HG02763 (cell line): ENCODE measurements around the gene TTC39B.

Source experiments
- ATAC-seq: cut with Tn5 transposase; IDR thresholded peaks from one replicate; pipeline ENCODE4 v1.9.1; 2021; ENCODE audit warnings: mild to moderate bottlenecking, moderate library complexity; ENCODE audit not compliant: unreplicated experiment

Gene TTC39B

DNA sequence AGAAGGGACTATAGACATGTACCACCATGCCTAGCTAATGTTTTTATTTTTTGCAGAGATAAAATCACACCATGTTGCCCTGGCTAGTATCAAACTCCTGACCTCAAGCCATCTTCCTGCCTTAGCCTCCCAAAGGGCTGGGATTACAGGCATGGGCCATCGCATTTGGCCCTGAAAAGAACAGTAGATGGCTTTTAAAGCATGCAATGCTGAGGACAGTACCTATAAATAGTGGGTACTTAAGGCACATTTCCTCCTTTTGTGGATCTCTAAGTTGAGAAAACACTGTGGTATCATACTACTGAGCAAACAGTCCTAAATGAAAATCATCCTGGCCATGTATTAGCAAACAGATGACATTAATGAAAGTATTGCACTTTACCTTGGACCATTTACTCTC is 119.4 kb downstream of the TTC39B start:
- ATAC-seq, result no peak

DNA sequence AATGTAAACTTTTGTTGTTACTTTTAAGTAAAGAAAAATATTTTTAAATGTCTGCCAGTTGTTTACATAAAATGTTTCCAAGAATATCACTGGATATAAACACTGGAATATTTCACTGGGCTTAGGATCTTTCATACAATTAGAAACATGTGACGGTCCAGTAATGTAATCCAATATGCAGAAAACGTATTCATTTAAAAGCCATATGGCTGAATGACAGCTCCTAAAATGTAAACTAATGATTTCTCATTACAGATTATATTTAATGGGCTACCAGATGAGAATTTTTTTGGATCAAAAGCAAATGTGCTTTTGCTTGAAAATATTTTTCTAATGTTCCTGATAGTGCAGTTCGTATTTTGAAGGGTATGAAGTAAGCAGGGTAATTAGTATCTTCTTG is 124.3 kb downstream of the TTC39B start:
- ATAC-seq, result no peak

GRCh38 chr9:15182101-15182551 is 124.9 kb downstream of the TTC39B start:
- no peak for ATAC-seq

GRCh38 chr9:15180124-15180523 is 126.9 kb downstream of the TTC39B start:
- no peak for ATAC-seq

GRCh38 chr9:15178631-15179030 is 128.4 kb downstream of the TTC39B start:
- ATAC-seq, result no peak

- no peak for ATAC-seq
Observed at GRCh38 chr9:15176836-15177235, 130.2 kb downstream of the TTC39B start.

DNA sequence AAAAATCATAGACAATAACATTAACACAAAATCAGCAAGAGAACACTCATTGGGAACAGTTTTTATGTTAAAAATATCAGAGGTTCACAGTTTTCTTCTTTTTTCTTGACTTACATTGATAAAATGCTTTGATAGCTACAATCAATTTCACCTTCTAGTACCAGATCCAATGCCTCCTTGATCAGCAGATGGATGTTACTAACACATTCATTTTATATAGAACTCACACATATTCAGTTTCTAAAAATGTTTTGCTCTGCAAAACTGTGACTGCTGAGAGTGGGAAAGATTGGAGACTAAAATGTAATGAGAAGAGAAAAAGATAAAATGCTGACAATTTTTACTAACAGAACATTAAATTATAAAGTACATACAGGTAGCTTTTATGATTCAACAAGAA is 143.1 kb downstream of the TTC39B start:
- no peak for ATAC-seq

- no peak for ATAC-seq
Observed at GRCh38 chr9:15161753-15162152, 145.3 kb downstream of the TTC39B start.

DNA sequence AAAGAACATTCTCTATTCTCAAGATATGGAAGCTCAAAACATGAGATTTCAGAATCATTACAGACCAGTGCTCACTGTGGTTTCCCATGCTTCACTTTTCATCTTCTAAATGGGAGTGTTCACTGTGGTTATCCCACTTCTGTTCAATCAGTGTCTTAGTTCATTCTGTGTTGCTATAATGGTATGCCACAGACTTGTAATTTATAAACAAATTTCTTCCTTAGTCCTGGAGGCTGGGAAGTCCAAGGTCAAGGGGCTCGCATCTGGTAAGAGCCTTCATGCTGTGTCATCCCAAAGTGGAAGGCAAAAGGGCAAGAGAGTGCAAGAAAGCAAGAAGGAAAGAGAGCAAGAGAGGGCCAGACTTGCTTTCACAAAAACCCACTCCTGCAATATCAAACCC is 146.3 kb downstream of the TTC39B start:
- no peak for ATAC-seq

DNA sequence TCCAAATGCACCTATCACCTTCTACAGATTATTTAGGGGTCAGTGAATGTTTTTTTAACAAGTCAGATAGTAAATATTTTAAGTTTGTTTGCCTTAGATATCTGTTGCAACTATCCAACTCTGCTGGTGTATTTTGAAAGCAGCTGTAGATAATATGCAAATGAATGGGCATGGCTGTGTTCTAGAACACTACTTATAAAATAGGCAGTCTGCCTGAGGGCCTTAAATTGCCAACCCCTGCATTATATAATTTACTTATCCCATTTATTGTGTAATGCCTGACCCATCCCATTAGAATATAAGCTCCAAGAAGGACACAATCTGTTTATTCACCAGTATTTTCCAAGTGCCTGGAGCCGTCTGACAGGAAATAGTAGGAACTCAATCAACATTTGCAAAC is 149.0 kb downstream of the TTC39B start:
- no peak for ATAC-seq

- no peak for ATAC-seq
Observed at GRCh38 chr9:15157381-15157780, 149.6 kb downstream of the TTC39B start.

GRCh38 chr9:15156241-15156640 is 150.8 kb downstream of the TTC39B start:
- no peak for ATAC-seq

GRCh38 chr9:15155826-15156225 is 151.2 kb downstream of the TTC39B start:
- ATAC-seq, result no peak

GRCh38 chr9:15155323-15155722 is 151.7 kb downstream of the TTC39B start:
- no peak for ATAC-seq

DNA sequence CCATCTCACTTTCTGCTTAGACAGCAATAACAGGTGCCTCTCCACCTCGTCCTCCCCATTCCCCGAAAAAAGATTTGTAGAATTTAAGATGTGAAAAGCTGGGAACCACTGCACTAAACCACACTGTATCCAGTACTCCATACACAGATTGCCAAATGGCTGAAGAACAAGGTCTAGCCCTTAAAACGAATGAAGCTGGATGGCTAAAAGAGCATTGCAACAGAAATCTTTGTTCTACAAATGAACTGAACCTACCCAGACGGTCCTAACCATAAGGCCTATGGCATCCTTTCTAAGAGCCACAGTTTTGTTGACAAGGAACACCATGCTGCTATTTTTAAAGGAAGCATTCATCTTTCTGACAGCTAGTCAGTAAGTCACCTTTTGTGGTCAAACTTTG is 152.3 kb downstream of the TTC39B start:
- ATAC-seq, result no peak

DNA sequence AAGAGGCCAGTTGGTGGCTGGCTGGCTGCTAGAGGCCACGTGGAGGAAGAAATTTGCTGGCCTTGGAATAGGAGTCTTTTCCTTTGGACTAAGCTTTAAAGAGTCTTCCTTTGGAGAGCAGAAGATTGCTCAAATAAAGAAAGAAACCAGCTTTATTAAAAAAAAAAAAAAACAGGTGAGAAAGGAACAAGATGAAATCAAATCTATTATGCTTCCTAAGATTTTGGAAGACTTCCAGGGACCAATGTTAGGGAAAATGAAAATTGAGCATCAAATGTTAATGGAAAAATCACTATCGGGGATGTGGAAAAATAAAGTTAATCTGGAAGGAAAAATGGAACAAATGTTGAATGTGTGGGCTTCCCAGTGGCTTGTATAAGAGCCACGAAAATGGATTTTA is 153.1 kb downstream of the TTC39B start:
- no peak for ATAC-seq

- no peak for ATAC-seq
Observed at GRCh38 chr9:15150939-15151338, 156.1 kb downstream of the TTC39B start.

DNA sequence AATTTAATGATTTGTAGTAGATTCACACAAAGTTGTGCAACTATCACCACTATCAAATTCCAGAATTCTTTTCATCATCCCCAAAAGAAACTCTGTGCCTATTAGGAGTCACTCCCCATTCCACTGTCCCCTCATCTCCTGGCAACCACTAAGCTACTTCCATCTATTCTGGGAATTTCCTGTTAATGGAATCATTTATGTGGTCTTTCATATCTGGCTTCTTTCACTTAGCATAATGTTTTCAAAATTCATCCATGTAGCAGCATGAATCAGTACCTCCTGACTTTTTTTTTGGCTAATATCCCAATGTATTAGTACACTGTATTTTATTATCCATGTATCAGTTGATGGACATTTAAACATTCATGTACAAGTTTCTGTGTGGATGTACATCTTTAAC is 157.6 kb downstream of the TTC39B start:
- ATAC-seq, result no peak

DNA sequence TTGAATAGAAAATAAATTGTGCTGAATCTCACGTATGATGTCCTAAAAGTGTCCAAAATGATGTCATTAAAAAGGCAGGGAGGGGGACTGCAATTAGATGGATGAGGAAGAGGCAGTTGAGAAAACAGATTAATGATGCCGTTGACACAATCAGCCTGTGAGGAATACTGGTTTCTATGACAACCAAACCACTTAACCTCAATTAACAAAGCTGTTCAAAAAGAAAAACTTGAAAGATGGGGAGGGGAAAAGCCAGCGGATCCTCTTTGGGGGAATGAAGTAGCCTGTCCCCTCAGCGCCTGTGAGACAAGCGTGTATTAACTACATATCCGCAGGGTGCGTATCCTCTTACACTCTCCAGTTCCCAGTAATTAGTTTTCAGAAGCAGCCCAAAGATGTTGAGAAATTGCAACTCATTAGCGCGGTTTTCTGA is 160.7 kb downstream of the TTC39B start:
- no peak for ATAC-seq

DNA sequence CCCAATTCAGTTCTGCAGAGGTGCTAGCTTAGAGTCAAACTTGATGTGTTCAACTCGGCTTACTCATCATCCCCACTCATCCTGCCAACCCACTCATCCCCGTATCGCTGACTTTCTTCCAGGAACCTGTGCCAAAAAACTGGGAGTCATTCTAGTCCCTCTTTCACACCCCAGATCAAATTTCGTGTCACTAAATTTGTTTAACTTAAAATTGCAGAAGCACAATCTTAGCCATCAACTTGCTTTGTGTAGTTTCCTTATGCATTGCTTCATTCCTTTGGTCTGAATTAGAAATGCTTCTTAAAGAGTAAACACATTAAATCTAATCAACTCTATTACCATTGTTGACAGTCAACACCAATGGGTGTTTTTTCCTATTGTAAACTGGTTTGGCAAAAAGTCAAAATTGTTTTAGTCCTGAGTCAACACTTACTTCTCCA is 162.4 kb downstream of the TTC39B start:
- no peak for ATAC-seq

- peak; percentile 90 for ATAC-seq
Observed at GRCh38 chr9:15142878-15143534, 164.0 kb downstream of the TTC39B start.

DNA sequence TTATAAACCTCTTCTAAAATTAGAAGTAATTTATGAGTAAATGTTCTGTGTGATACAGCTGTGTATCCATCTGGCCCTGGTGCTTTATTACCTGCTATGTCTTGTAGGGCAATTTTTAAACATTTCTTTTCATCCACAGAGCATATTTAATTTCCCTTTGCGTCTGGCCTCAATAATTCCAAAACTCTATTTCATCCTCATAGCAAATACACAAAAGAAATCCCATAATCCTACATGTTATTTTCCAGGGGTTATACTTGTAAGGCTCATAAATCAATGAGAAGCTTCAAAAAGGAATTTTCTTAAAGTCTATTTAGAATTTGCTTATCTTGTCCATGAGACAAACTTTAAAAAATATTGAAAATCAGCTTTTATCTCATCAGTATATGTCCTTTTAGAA is 167.0 kb downstream of the TTC39B start:
- ATAC-seq, result no peak

GRCh38 chr9:15139469-15139868 is 167.5 kb downstream of the TTC39B start:
- ATAC-seq, result no peak
